ENCODE results near the gene MMP10. TPM values are rescaled to one million over a fixed set of nuclear protein-coding genes. Genes with fewer than 3 reads are reported as not detected.

Gene MMP10
- total and polyA plus RNA-seq, 4 donors, result not detected

GRCh38 chr11:102794382-102794781 lies 14.0 kb upstream of the MMP10 start:
- Histone ChIP-seq H3K4me1 (ENCODE audit: control insufficient read depth in 4 of 4, insufficient read depth in 4 of 4, low read length in 3 of 4) (no peaks in the 10 kb centered on the region), H3K36me3 (ENCODE audit: control insufficient read depth in 4 of 4, insufficient read depth in 3 of 4, low read depth in 1 of 4, low read length in 3 of 4) (no peaks in the 10 kb centered on the region), H3K9me3 (ENCODE audit: control insufficient read depth in 4 of 4, low read length in 3 of 4) (no peaks in the 10 kb centered on the region), H3K27me3 (ENCODE audit: control insufficient read depth in 4 of 4, insufficient read depth in 4 of 4, low read length in 3 of 4) (no peaks in the 10 kb centered on the region), H3K4me3 (ENCODE audit: low read depth in 1 of 3, low read length in 3 of 3) (no peak overlapping the region), H3K27ac (ENCODE audit: low read depth in 1 of 2, low read length in 2 of 2) (no peak overlapping the region), H3K9ac (ENCODE audit: low read depth in 1 of 2, low read length in 2 of 2) (no peak overlapping the region)
- TF ChIP-seq FOXA1 (IDR thresholded peaks at IDR 0.05), result no peak
- no peak for TF ChIP-seq REST (IDR thresholded peaks at IDR 0.05)
- TF ChIP-seq CTCF (IDR thresholded peaks at IDR 0.05; ENCODE audit: low read depth, low read length, missing input control), result no peak
- no peak for TF ChIP-seq YY1 (IDR thresholded peaks at IDR 0.05)
- TF ChIP-seq FOXA2 (IDR thresholded peaks at IDR 0.05), result no peak
- TF ChIP-seq NR2F2 (IDR thresholded peaks at IDR 0.05), result no peak
- no peak for TF ChIP-seq EGR1 (IDR thresholded peaks at IDR 0.05; ENCODE audit: low read depth in 2 of 2)
- TF ChIP-seq RXRA (IDR thresholded peaks at IDR 0.05), result no peak
- no peak for TF ChIP-seq HNF4G (IDR thresholded peaks at IDR 0.05)
- TF ChIP-seq SP1 (IDR thresholded peaks at IDR 0.05), result no peak
- no peak for TF ChIP-seq ZBTB33 (IDR thresholded peaks at IDR 0.05)
- no peak for TF ChIP-seq ATF3 (IDR thresholded peaks at IDR 0.05)
- DNase-seq (ENCODE audit: low spot score), result no peak

GRCh38 chr11:102793677-102794290 lies 13.4 kb upstream of the MMP10 start:
- no peak overlapping the region for H3K27ac ChIP-seq (ENCODE audit: low read depth in 1 of 2, low read length in 2 of 2)

More at GRCh38 chr11:102793677-102794290, 13.4 kb upstream of the MMP10 start:
- Histone ChIP-seq H3K9me3 (ENCODE audit: control insufficient read depth in 4 of 4, low read length in 3 of 4) (no peaks in the 10 kb centered on the region), H3K9ac (ENCODE audit: low read depth in 1 of 2, low read length in 2 of 2) (no peak overlapping the region), H3K4me1 (ENCODE audit: control insufficient read depth in 4 of 4, insufficient read depth in 4 of 4, low read length in 3 of 4) (no peaks in the 10 kb centered on the region), H3K27me3 (ENCODE audit: control insufficient read depth in 4 of 4, insufficient read depth in 4 of 4, low read length in 3 of 4) (no peaks in the 10 kb centered on the region), H3K36me3 (ENCODE audit: control insufficient read depth in 4 of 4, insufficient read depth in 3 of 4, low read depth in 1 of 4, low read length in 3 of 4) (no peaks in the 10 kb centered on the region), H3K4me3 (ENCODE audit: low read depth in 1 of 3, low read length in 3 of 3) (no peak overlapping the region)
- TF ChIP-seq YY1 (IDR thresholded peaks at IDR 0.05) (no peak), EGR1 (IDR thresholded peaks at IDR 0.05; ENCODE audit: low read depth in 2 of 2) (no peak), ATF3 (IDR thresholded peaks at IDR 0.05) (no peak)
- no peak for DNase-seq (ENCODE audit: low spot score)
- WGBS, result 74% methylated on average over 6 of the region's 6 CpGs

Data from liver (tissue), 9 donors.